NCI-H1694 treated with DMSO at 0.1 percent for 48 hours (cell line): Measurements from ENCODE around the gene VSIG8.

Source experiments
- DNase-seq: peaks from one replicate; lab custom pipeline; 2025; lab: John Stamatoyannopoulos, UW

Gene VSIG8

DNA sequence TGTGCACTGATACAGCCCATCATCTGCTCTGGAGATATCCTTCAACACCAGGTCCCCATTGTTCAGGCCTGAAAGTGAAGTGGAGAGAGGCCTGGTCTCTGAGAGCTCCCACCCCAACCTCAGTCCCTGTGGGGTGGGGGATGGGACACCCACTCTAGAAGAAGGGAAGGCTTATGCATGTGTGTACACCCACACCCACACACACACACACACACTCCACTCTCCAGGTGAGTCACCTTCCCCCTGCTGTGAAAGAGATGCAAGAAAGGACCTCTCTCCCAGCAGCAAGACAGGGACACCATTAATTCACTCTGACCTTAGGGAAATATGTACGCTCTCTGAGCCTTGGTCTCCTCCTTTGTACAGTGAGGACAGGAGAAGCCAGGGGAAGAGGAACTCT is 5.9 kb downstream of the VSIG8 start:
- DNase-seq, result no peak

DNA sequence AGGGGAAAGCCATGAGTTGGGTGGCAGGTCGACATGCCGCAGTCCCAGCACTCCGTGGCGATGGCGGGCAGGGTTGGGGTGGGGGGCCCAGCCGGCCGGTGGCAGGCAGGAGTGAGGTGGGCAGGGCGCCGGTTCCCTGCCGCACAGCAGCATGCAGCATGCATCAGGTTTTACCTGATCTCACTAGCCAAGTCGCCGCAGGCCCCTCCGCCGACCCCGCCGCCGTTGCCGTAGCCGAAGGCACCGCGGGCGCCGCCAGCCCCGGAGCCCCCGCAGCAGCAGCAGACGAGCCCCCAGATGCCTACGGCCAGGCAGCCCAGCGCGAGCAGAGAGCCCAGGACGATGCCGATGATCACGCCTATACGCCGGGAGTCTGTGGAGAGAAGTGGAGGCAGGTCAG is 6.7 kb downstream of the VSIG8 start:
- DNase-seq, result no peak

DNA sequence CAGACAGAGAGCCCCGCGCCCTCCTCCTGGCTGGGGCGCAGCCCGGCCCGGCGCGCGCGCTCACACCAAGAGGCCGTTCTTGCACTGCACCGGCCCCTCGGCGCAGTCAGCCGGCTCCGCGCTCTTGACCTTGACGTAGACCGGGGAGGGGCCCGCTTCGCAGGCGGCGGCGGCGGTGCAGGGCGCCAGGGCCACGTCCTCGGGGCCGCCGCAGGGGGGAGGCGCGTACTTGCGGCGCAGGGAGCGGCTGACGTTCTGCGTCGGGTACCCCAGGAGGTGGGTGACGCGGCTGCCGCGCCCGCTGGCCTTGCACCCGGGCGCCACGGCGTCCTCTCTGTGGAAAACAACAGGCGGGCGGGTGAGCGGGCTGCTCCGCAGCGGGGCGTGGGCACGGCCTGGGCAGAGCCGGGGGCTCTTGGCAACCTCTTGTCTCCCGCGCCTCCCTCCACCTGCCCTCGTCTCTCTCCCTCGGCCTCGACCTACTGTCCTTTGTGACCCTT is 7.7 kb downstream of the VSIG8 start:
- peak; percentile 34 for DNase-seq

DNA sequence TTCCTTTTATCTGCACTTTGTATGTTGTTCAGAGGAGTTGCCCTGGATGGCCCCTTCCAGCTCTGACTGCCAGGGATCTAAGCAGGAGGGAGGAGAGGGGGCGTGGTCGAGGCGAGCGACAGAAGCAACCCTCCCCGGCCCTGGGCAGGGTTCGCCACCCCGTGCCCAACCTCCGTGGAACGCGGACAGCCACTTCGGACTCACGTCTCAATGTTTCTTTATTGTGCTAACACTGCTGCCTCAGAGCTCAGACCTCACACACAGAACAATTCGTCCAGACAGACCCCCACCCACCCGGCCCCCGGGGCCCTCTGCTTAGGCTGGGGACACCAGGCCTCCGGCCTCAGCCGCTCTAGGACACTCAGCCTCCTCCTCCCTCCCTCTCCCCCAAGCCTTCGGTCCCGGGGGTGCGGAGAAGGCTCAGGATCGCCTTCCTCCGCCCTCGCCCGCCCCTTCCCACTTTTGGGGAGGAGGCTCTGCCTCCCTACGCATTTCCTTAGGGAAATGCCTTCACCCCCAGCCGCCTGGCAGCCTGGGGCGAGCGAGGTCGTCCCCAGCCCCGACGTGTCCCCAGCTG is 8.3 kb downstream of the VSIG8 start:
- peak; percentile 12 for DNase-seq

DNA sequence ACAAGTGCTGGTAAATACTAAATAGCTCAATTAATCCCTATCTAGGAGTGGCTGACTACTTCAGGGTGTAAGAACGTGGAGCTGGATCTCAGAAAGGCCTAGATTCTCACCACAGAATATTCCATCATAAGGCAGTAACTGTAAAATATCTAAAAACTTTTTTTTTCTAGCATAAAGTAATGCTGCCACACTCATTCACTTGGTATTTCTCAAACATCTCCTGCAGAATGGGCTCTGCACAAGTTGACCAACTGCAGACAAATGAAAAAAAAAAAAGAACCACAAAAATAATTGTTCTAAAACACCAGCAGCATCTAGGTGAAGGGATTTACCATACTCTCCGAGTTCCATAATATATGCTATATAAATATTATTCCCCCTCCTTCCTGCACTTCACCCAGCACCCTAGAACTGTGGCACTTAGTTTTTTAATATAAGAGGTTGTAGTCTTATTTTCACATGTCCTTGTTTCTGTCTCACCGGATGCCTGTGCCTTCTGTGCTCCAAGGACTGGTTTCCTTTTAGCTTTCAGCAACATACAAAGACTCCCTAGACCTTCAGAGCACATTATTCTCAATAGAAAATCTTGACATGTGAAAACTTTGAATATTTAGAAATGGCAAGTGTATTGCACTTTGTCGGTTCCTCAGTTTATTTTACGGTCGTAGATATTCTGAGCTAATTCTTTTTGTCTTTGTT is 8.9 kb downstream of the VSIG8 start:
- DNase-seq, result no peak

DNA sequence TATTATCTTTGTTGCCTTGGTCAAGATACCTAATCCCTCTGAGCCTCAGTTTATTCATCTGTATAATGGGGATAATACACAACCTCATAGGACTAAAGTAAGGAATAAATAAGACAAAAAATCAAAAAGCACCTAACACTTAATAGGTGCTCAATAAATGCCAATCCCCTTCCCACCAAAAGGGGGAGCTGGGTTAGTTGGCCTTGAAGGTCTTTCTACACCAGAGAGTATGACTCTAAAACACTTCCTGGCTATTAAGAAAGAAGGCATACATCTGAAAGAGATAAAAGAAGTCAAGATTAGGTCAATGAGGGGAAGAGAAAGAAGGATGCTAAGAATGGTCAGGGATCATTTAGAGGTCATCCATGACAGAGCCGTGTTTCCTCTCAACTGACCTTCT is 11.1 kb downstream of the VSIG8 start:
- no peak for DNase-seq

DNA sequence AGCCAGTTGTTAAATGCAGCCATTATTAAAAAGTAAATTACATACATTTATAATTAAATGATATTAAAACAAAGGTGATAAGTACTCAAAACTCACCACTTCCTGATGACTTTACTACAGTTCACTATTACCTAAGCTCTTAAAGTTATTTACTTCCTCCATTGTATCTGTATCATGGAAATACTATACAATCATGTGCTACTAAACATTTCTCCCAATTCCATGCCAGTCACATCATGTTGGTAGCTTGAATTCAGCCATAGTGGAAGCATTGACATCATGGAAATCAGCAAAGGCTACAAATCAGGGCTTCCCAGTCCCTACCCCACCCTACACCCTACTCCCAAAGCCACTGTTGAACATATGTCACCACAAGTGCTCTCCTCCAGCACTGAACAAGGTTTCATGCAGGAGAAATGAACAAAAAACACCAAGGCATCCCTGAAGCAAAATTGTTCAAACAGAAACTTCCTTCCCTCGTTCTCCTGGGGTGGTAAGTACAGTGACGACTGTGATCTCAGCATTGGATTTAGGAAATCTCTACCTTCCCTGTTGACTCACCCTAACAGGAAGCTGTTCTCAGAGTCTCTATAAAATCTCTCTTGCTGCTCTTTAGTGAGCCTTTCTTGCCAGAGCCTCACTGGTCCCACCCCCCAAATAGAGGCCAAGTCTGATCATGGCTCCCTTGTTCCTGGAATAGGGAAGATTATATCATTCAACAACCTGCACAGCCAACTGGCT is 12.7 kb downstream of the VSIG8 start:
- DNase-seq, result no peak

DNA sequence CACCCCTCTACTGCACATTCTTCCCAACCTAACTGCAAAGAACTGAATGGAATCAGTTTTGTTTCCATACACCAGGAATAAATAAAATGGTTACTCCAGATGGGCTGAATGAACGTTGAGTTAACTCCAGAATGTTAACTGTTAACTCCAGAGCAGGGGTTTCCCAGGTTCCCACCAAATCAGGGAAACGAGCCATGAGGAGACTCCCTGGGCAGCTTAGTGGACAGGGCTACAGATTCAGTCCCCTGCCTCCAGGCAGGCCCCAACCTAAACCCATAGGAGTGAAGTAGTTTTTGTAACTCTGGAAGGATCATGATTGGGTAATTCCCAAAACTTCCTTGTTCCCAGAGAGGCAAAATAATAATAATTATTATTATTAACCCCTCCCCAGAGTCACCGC is 14.1 kb downstream of the VSIG8 start:
- no peak for DNase-seq

DNA sequence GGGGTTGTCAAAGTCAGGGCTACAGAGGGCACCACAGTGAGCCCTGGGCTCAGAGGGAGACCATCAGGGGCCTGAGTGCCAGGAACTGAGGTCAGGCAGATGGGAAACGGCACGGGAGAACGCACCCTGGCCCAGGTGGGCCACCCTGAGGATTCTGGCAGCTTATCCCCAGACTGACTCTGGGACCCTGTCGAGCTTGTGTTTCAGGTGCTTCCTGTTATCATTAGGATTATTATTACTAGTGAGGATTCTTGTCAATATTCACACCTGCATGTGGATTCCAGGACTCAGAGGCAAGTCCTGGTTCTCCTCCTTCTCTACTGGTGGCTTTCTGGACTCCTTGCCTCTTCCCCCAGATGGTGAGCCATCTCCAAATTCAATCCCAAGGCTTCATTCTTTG is 15.2 kb downstream of the VSIG8 start:
- no peak for DNase-seq

DNA sequence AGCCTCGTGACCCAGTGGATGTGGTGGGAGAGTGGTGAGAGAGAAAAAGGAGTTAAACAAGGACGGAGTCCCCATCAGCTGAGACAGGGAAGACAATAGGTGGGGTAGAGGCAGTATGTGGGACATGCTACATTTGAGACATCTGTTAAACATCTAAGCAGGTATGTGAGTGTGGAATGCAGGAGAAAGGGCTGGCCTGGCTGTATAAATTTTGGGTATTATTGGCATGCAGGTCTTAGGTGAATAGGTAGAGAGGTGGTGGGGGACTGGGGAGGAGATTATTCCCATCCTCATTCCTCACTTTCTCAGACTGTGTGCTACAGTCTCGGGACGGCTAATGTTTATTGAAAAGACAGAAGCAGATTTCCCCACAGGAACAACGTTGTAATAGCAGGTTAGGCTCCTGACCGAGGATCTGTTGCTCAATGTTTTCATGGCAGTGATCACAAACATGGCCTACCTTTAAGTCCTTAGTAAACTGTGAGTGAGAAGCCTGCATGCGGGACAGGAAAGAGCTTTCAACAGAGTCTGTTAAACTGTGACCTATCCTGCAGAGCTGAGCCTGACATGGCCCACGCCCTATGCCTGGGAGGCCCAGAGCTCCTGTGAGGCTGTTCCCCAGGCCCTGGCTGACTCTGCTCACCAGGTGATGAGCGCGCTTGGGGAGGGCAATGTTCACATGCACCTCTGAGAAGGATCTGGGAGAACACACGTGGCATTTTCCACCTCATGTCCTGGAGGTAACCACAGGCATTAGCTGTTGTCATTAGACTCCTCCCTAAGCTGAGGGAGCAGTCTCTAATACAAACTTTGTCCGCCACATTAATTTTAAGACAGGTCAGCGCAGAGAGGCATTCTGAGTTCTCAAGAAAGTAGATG is 16.5 kb downstream of the VSIG8 start:
- no peak for DNase-seq

DNA sequence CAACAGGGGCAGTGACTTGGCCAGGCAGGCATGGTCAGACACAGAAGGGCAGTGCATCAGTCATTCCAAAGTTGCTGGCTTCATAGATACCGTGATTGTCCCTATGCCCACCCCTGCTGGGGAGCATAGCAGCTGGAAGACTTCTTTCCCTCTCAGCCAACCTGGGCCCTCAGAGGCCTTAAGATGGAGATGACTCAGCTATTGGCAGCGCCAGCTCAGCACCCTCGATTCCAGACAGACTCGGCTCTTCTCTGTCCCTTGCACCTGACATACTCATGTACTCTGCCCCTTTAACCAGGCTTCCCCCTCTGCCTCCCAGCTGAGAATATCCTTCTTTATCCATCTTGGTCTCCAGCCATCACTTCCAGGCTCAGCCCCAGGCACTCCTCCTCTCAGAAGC is 19.0 kb downstream of the VSIG8 start:
- DNase-seq, result no peak

DNA sequence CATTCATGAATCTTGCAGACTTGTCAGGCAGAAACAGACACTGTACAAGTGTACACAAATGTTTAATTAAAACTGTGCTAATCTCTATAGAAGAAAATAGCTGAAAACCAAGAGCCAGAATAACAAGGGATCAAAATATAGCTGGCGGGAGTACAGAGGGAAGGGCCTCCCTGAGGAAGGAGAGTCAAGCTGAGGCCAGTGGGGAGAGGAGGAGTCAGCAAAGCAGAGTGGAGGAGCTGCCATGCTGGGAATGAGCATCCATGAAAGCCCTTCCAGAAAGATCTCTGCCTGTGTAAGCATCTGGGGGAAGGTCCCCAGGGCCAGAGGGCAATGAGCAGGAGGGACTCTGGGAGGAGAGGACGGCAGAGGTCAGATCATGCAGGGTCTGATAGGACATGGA is 20.7 kb downstream of the VSIG8 start:
- DNase-seq, result no peak

DNA sequence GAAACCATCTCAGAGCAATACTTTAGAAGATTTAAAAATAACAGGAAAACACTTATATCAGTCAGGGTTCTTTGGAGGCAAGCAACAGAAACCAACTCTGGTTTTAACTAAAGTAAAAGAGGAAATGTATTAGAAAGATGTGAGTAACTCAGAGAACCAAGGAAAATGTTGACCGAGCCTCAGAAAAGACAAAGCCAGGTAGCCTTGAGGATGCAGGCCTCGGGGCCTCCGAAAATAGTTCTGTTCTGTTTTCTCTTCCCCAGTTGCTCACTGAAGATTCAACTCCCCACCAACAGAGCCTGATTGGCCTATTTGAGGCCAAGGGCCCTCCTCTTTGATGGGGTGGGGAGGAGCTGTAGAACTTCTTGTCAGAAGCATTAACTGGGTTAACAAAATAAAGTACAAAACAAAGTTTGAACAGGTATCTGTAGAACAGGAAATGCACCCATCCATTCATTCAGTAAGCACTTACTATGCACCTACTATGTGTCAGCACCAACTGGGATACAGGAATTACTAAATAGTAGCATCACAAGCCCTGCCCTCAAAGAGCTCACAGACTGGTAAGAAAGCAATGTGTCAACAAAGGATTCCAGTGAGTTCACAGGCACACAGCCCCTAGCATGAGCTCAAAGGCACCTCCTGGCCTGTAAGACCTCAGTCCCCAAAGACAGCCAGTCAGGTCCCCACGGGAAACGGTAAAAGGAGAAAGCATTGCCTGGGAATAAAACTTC is 23.2 kb downstream of the VSIG8 start:
- DNase-seq, result no peak

DNA sequence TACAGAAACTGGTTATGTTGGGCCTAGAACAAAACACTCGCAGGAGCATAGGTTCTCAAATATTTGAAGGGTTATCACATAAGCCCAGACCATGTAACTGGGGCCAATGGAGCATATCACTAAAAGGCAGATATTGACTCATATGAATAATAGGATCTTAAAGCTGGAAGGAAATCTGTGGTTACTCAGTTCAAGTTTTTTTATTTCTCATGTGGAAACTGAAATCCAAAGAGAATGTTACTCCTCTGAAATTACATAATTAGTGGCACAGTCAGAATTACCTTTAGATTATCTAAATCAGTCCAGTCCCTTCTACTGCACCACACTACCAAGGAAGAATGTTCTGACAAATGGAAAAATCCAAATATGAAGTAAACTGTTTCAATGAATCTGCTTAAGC is 23.7 kb downstream of the VSIG8 start:
- DNase-seq, result no peak

DNA sequence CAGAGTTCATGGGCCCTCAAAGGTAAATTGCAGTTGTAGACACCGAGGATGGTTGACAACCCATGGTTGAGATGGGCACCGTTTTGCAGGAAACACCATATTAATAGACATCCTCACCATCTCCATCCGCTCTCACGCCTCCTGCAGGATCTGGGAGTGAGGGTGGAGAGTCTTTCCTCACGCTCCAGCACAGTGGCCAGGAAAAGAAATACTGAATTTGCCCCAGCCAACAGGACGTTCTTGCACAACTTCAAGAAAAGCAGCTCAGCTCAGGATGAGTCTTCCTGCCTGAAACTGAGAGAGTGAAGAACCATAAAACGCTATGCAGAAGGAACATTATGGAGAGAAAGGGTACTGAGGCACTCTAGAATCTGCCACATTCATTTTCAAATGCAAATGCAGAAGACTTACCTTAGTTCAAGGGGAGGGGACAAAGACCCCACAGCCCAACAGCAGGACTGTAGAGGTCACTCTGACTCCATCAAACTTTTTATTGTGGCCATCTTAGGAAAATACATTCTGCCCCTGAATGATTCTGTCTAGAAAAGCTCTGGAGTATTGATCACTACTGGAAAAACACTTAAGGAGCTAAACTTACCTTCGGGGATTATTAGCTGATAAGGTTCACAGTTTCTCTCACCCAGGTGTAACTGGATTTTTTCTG is 26.5 kb downstream of the VSIG8 start:
- DNase-seq, result no peak

DNA sequence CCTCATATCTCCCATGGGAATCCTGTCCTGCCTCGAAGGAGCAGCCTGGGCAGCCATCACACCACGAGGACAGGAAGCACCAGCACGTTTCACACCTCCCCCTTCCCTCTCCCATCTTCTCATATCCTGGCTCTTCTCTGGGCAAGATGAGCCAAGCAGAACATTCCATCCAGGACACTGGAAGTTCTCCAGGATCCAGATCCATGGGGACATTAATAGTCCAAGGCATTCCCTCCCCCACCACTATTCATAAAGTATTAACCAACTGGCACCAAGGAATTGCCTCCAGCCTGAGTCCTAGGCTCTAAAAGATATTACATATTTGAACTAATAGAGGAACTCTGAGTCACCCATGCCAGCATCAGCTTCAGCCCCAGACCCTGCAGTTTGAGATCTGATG is 27.1 kb downstream of the VSIG8 start:
- no peak for DNase-seq

DNA sequence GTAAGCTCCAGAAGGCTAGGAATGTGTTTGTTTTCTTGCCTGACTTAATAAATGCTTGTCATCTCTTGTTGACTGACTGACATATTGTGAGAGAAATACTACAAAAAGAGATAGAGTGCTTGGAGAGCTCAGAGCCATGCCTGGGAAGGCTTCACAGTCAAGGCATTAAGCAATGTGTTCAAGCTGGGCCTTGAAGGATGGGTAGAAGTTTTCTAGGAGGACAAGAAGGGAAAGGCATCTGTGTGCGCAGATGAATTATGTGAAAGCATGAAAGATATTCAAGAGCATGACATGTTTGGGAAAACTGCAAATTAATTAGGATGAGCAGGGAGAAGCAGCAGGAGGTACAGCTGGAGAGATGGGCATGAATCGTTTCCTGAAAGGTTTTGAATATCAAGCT is 30.1 kb downstream of the VSIG8 start:
- DNase-seq, result peak; percentile 8

DNA sequence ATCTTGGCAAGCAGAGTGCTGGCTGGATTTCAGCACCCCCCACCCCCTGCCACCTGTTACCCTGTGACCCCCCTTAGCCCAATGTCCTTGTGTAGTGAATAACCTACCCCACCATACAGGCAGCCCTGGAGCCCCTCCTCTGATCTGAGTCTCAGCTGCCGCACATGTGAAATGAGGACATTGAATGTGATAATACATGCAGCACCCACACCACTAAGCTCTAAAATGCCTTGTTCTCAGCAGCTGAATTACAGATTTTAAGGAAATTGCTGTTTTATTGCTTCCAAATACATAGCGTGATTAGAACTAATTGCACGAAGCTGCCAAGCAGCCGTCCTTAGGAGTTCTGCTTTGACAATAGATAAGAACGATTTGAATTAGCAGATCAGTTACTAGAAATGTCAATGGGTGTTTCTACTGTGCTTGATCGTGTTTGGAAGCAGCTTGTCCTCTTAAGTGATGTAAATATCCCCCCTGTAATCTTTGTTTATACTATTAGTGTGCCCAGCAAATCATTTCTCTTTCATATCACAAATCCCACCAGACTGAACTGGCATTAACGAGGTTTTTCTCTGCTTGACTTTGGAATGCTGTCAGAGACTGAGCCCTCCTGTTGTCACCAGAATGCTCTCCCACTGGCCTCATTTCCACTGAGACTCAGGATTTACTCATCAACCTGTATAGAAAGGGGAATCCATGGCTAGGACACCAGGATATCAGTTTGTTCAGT is 30.9 kb downstream of the VSIG8 start:
- peak; percentile 71 for DNase-seq

DNA sequence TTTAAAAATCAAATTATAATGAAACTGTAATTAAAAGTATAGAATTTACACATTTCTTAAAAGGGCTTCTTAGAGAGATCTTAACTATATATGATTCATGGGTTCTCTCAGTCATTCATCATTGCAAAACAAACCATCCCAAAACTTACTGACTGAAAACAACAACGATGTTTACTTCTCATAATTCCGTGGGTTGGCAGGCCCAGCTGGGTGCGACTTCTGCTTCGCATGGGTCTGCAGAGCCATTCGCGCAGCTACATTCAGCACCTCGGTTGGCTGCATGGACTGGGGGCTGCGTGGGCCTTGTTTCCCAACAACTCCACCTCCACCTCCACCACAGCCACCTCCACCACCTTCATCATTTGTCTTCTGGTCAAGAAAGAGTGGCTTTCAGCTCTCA is 31.7 kb downstream of the VSIG8 start:
- DNase-seq, result no peak

DNA sequence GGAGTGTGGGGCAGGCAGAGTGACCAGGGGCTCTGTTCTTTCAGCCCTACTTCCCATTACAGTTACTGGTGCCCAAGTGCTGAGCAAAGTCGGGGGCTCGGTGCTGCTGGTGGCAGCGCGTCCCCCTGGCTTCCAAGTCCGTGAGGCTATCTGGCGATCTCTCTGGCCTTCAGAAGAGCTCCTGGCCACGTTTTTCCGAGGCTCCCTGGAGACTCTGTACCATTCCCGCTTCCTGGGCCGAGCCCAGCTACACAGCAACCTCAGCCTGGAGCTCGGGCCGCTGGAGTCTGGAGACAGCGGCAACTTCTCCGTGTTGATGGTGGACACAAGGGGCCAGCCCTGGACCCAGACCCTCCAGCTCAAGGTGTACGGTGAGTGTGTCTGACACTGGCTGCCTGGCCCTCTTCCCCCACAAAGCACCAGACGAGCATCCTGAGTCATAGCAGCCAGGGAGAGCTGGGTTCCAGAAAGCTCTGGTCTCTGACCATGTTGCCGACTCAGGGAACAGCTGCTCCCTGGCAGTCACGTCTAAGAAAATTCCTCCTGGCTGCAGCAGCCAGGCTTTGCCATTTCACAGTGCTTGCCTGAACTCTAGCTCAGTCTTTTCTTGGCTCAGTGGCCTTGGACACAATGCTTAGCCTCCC is 32.5 kb downstream of the VSIG8 start:
- DNase-seq, result peak; percentile 32
